Measurements from ENCODE around the gene SLC25A26.

SLC25A26 gene

DNA sequence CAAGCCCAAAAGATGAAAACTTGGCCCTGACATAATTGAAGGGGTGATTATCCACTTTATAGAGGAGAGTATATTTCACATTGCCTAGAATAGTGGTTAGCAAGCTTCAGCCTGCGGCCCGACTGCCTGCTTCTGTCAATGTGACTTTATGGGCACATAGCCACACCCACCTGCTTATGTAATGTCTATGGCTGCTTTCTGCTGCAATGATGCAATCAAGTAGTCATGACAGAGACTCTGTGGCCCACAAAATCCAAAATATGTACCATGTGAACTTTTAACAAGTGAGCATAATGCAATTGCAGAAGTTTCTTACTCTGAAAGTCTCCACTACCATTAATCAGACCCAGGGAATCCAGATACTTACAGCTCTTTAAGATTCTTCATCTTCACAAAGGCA is 176.9 kb downstream of the SLC25A26 start:
- peaks cover 67% of the 10 kb centered on the region for H3K36me3 Mint-ChIP-seq (ENCODE audit: low read depth)
- no peaks in the 10 kb centered on the region for H3K9me3 Mint-ChIP-seq
- H3K27ac Mint-ChIP-seq = no peak overlapping the region
- H3K27me3 Mint-ChIP-seq (ENCODE audit: low read depth, poor library complexity) = no peaks in the 10 kb centered on the region
- peaks cover 70% of the 10 kb centered on the region for H3K4me1 Mint-ChIP-seq
- TF ChIP-seq, protein P1, sequence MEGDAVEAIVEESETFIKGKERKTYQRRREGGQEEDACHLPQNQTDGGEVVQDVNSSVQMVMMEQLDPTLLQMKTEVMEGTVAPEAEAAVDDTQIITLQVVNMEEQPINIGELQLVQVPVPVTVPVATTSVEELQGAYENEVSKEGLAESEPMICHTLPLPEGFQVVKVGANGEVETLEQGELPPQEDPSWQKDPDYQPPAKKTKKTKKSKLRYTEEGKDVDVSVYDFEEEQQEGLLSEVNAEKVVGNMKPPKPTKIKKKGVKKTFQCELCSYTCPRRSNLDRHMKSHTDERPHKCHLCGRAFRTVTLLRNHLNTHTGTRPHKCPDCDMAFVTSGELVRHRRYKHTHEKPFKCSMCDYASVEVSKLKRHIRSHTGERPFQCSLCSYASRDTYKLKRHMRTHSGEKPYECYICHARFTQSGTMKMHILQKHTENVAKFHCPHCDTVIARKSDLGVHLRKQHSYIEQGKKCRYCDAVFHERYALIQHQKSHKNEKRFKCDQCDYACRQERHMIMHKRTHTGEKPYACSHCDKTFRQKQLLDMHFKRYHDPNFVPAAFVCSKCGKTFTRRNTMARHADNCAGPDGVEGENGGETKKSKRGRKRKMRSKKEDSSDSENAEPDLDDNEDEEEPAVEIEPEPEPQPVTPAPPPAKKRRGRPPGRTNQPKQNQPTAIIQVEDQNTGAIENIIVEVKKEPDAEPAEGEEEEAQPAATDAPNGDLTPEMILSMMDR (IDR thresholded peaks at IDR 0.05) = no peak
- no peak overlapping the region for H3K4me3 Mint-ChIP-seq
- no peak for DNase-seq

DNA sequence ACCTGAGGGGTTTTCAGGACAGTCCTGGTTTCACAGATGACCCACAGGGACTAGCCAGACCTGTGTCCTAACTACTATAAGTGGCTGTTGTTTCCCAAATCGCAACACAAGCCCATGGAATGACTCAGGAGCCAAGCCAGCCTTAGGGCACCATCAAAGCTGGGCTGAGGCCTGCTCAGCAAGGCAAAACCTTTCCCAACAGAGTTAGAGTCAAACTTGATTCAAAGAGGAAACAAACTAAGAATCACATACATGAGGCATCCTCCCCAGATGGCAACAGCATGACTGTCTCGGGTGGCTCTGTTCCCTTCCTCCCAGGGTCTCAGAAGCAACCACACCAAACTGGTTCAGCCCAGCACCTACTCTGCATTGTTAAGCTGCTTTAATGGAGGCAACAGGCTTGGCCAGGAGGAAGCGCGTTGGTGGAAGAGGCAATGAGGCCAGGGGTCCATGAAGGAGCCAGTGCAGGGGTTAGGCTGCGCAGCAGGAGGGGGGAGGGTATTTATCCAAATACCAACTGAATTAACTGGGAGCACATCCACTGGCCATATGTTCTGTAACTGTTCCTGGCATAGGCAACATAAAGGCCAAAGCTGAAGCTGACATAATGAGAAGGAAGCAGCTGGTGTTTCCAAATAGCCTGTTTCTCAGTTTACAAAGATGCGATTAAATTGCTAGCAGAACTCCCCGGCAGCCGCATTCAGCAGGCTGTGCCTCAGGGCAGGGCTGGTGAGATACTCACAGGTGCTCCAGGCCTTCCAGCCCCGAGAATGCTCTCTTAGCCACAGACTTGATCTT is 177.6 kb downstream of the SLC25A26 start:
- H3K9me3 Mint-ChIP-seq = no peaks in the 10 kb centered on the region
- peaks cover 60% of the 10 kb centered on the region for H3K36me3 Mint-ChIP-seq (ENCODE audit: low read depth)
- peak overlapping the region; percentile 35 for H3K4me3 Mint-ChIP-seq
- H3K27ac Mint-ChIP-seq = no peak overlapping the region
- H3K27me3 Mint-ChIP-seq (ENCODE audit: low read depth, poor library complexity) = no peaks in the 10 kb centered on the region
- H3K4me1 Mint-ChIP-seq = peaks cover 70% of the 10 kb centered on the region
- no peak for DNase-seq
- TF ChIP-seq, protein P1 (IDR thresholded peaks at IDR 0.05) = no peak

DNA sequence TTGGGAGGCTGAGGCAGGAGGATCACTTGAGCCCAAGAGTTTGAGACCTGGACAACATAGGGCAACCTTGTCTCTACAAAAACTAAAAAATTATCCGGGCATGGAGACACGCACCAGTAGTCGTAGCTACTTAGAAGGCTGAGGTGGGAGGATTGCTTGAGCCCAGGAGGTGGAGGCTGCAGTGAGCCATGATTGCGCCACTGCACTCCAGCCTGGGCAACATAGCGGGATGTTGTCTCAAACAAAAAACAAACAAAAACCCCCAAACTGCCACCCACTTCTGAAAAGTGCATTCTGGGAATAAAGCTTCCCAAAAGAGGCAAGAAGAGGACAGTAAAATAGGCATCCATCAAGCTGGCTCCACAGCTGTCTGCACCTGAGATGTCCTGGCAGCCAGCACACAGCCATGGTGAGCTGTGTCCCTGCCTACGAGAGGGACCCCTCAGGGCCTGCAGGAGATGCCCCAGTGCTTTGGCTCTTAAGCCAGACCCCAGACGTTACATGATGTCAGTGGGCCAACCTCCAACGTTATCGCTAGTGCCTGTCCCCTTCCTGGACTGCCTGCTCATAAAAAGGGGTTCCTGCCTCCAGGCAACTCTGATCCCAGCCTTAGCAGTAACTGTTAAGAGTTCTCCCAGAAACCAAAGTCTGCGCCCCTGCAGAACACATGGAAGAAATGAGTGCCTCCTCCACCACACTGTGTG is 178.9 kb downstream of the SLC25A26 start:
- H3K9me3 Mint-ChIP-seq = no peaks in the 10 kb centered on the region
- TF ChIP-seq, protein P1 (IDR thresholded peaks at IDR 0.05) = no peak
- peaks cover 3% of the 10 kb centered on the region for H3K27me3 Mint-ChIP-seq (ENCODE audit: low read depth, poor library complexity)
- H3K4me1 Mint-ChIP-seq = peaks cover 67% of the 10 kb centered on the region
- H3K36me3 Mint-ChIP-seq (ENCODE audit: low read depth) = peaks cover 56% of the 10 kb centered on the region
- no peak overlapping the region for H3K27ac Mint-ChIP-seq
- DNase-seq = no peak
- no peak overlapping the region for H3K4me3 Mint-ChIP-seq

DNA sequence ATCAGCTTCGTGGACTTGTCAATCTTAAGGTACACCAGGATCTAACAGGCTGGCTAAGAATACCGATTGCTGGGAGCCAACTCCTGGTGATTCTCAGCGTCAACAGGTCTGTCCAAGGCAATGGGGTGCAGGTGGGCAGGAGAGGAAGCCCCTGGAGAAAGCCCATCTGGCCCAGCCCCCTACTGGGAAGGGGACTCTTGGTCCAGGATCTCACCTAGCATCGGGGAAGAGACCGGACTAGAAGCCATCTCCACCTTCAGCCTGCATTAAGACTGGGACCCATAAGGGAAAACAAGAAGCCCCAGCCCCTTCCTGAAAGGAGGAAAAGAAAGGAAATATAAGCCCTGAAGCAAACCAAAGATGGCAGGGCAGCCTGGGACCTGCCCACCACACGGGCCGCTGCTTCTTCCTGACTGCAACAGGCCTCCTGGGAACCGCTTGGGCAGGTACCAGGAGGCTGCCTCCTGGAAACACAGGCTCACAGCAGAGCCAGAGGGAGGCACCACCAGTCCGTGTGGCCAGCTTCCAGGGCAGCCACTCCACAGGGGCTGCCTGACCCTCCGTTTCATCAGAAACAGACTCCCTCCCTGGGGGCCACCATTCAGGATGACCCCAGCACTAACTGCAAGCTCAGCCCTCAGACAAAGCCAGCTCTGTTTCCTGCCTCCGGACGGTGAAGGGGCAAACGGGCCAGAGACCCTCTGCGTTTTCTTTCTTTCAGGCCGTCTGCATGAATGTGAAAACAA is 179.8 kb downstream of the SLC25A26 start:
- peak overlapping the region; percentile 91 for H3K27ac Mint-ChIP-seq
- DNase-seq = peak; percentile 56
- H3K36me3 Mint-ChIP-seq (ENCODE audit: low read depth) = peaks cover 53% of the 10 kb centered on the region
- TF ChIP-seq, protein P1 (IDR thresholded peaks at IDR 0.05) = no peak
- H3K27me3 Mint-ChIP-seq (ENCODE audit: low read depth, poor library complexity) = peaks cover 3% of the 10 kb centered on the region
- H3K4me1 Mint-ChIP-seq = peaks cover 65% of the 10 kb centered on the region
- H3K4me3 Mint-ChIP-seq = peak overlapping the region; percentile 29
- H3K9me3 Mint-ChIP-seq = no peaks in the 10 kb centered on the region

DNA sequence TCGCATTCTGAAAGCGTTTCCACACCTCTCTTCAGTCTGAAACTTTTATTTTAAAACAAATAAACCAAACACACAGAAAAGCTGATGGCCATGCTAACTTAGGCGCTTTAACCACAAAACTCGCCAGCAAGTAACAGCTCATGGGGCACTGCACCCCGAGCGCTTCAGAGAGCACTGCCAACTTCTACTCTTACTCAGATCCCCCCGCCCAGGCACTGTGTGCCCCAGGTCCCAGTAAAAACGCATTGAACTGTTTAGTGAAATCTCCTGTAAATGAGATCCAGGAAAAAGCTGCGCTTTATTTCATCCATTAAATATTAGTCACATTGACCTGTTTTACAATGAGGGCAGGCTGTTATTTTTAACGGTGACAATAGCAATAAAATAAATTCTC is 180.4 kb downstream of the SLC25A26 start:
- peaks cover 49% of the 10 kb centered on the region for H3K36me3 Mint-ChIP-seq (ENCODE audit: low read depth)
- H3K4me1 Mint-ChIP-seq = peaks cover 65% of the 10 kb centered on the region
- H3K27ac Mint-ChIP-seq = peak overlapping the region; percentile 91
- no peaks in the 10 kb centered on the region for H3K9me3 Mint-ChIP-seq
- TF ChIP-seq, protein P1 (IDR thresholded peaks at IDR 0.05) = no peak
- no peak for DNase-seq
- peaks cover 3% of the 10 kb centered on the region for H3K27me3 Mint-ChIP-seq (ENCODE audit: low read depth, poor library complexity)
- peak overlapping the region; percentile 29 for H3K4me3 Mint-ChIP-seq
